ENCODE data around the gene NT5DC3. TPM values are rescaled to one million over a fixed set of nuclear protein-coding genes. Genes with fewer than 3 reads are reported as not detected.

The NT5DC3 gene
- total and polyA plus RNA-seq, 9 of the 15 experiments (the other 6 are each of a cell fraction or from before 2014, with no cell fraction given) = 6.3 to 33.5 (median 24.5) TPM

GRCh38 chr12:103840876-103841689 lies at the start of gene NT5DC3 (continued):
- TF ChIP-seq CTCFL (IDR thresholded peaks at IDR 0.05; ENCODE audit: borderline replicate concordance, insufficient read depth, low read depth, low read length, poor library complexity, severe bottlenecking) (no peak), DMBX1 (CRISPR knock-in tag; IDR thresholded peaks at IDR 0.05; ENCODE audit: borderline replicate concordance) (no peak), GATAD2B (IDR thresholded peaks at IDR 0.05; ENCODE audit: borderline replicate concordance) (peak; percentile 91), RFX5 (IDR thresholded peaks at IDR 0.05; ENCODE audit: low read depth, low read length) (no peak), ZNF592 (IDR thresholded peaks at IDR 0.05) (0 out of 2 replicates have a peak, but pooled peaks have one; percentile 56), ZNF197 (CRISPR knock-in tag; IDR thresholded peaks at IDR 0.05; ENCODE audit: low read depth) (no peak), IRF9 (tag; IDR thresholded peaks at IDR 0.05) (no peak), TBL1XR1 (IDR thresholded peaks at IDR 0.05; ENCODE audit: low read length in 2 of 2) (no peak), TBP (optimal IDR thresholded peaks at IDR 0.05; ENCODE audit: low read depth, low read length) (peak; percentile 58), ZNF507 (tag; conservative IDR thresholded peaks at IDR 0.05) (no peak), NEUROD1 (IDR thresholded peaks at IDR 0.05; ENCODE audit: borderline replicate concordance, low read depth, low read length, partially characterized antibody) (no peak), RBM17 (IDR thresholded peaks at IDR 0.05; ENCODE audit: borderline replicate concordance, low read depth, low read length) (no peak), ZFX (CRISPR knock-in tag; IDR thresholded peaks at IDR 0.05) (peak; percentile 84; the same call in 1 of the 2 replicates), SP1 (CRISPR knock-in tag; IDR thresholded peaks at IDR 0.05) (no peak; the same call in 1 of the 2 replicates), EP400 (IDR thresholded peaks at IDR 0.05) (peak; percentile 82; the same call in 1 of the 2 replicates), CHD1 (IDR thresholded peaks at IDR 0.05; ENCODE audit: low read length) (peak; percentile 40)
